HepG2 (cell line): ENCODE measurements around the gene HAGH. TPM values are rescaled to one million over a fixed set of nuclear protein-coding genes. Genes with fewer than 3 reads are reported as not detected.
A peak's percentile ranks its signal among the peaks of the same experiment; 100 is the strongest.

Experiments used
- ATAC-seq: fragments of 200-7000 bp; cut with Tn5 transposase; 3 replicates; pipeline ENCODE4 v1.9.1; 2020; ENCODE audit warnings: mild to moderate bottlenecking, moderate library complexity
- BruUV-seq: library from RNA; stranded (reverse); fragments of 400-500 nt; replicated peaks from 2 replicates; lab custom pipeline; 2021; lab: Mats Ljungman, UMichigan
- CTCF ChIA-PET: fragments of 300-600 bp; formaldehyde crosslinking; extraction: SDS; loops from one replicate; lab custom pipeline; 2021; ENCODE audit warnings: low total read pairs, inconsistent platforms, low intra/inter-chr PET ratio; lab: Yijun Ruan, JAX
- POLR2A ChIA-PET: fragments of 350-600 bp; sonication (Branson Sonifier 250); formaldehyde crosslinking; loops from one replicate; lab custom pipeline; 2020; ENCODE audit warnings: antibody characterized with exemption, inconsistent platforms; lab: Yijun Ruan, JAX
- DNase-seq: peaks from one replicate; pipeline ENCODE4 v3.0.0-alpha.2; 2015; ENCODE audit warnings: low spot score
- FAIRE-seq: peaks from 3 replicates; lab custom pipeline; 2011; peaks lifted over from hg19 to GRCh38; lab: Jason Lieb, UNC
- H2AFZ ChIP-seq: one replicate; pipeline ENCODE4 v1.6.1; 2011; ENCODE audit warnings: low read length, inconsistent platforms
- H3K27ac ChIP-seq: fragments of 300-600 bp; 3 replicates; pipeline ENCODE4 v1.8.0; 2011; ENCODE audit warnings: mixed run types, mild to moderate bottlenecking, mixed read lengths, low read length, inconsistent platforms; ENCODE audit not compliant: insufficient read depth; ENCODE audit errors: extremely low read length
- H3K27me3 ChIP-seq, 2 experiments: fragments of 200-600 bp in 1 of 2; 2 replicates in 1 of 2; 3 replicates in 1 of 2; pipeline versions ENCODE4 v1.6.0 to v1.8.0; 2011; ENCODE audit warnings: low read length in 2 of 2, mild to moderate bottlenecking in 2 of 2, moderate library complexity in 2 of 2, inconsistent platforms in 1 of 2; ENCODE audit not compliant: insufficient read depth in 2 of 2, control insufficient read depth in 1 of 2
- H3K36me3 ChIP-seq, 2 experiments: fragments of 200-600 bp in 1 of 2; replicated peaks in 1 of 2; 2 replicates in 1 of 2; 3 replicates in 1 of 2; pipeline versions ENCODE4 v1.5.1 to v1.8.0; 2011; ENCODE audit warnings: low read length in 2 of 2, inconsistent platforms in 1 of 2; ENCODE audit not compliant: insufficient read depth in 2 of 2, control insufficient read depth in 1 of 2
- H3K4me1 ChIP-seq: 2 replicates; pipeline ENCODE4 v1.5.1; 2012; ENCODE audit warnings: low read length, inconsistent platforms; ENCODE audit not compliant: insufficient read depth
- H3K4me2 ChIP-seq: 2 replicates; pipeline ENCODE4 v1.6.0; 2011; ENCODE audit warnings: low read depth, low read length, inconsistent platforms
- H3K4me3 ChIP-seq, 3 experiments: fragments of 200-600 bp in 1 of 3; sonication (generic), shearing (Covaris generic) in 1 of 3; replicated peaks in 1 of 3; 2 replicates each; pipeline ENCODE4 v1.5.1; 2011 to 2016; ENCODE audit warnings: low read length in 3 of 3, inconsistent platforms in 2 of 3, low read depth in 2 of 3, mild to moderate bottlenecking in 2 of 3, control low read depth in 1 of 3, mixed read lengths in 1 of 3; ENCODE audit not compliant: insufficient read depth in 1 of 3
- H3K79me2 ChIP-seq: one replicate; pipeline ENCODE4 v1.6.1; 2011; ENCODE audit warnings: low read length, inconsistent platforms; ENCODE audit not compliant: insufficient read depth
- H3K9ac ChIP-seq: 2 replicates; pipeline ENCODE4 v1.6.0; 2011; ENCODE audit warnings: mild to moderate bottlenecking, low read depth, low read length, inconsistent platforms; ENCODE audit not compliant: insufficient read depth
- H3K9me3 ChIP-seq: 2 replicates; pipeline ENCODE4 v1.5.1; 2012; ENCODE audit warnings: mild to moderate bottlenecking, low read length
- H4K20me1 ChIP-seq: 2 replicates; pipeline ENCODE4 v1.6.0; 2011; ENCODE audit warnings: inconsistent platforms, mild to moderate bottlenecking, low read length, moderate library complexity; ENCODE audit not compliant: insufficient read depth
- WGBS: methylation state at CpG from one replicate; pipeline ENCODE4 v1.1.6; 2017; ENCODE audit warnings: low lambda C conversion rate; 5-methylcytosine and 5-hydroxymethylcytosine counted together
- in situ Hi-C: cut with HindIII; loops from 2 replicates; pipeline ENCODE4 v1.10.0; 2017; ENCODE audit warnings: low pct_unique_long_range_greater_than_20kb; ENCODE audit not compliant: extremely low pct_ligation_motif_present
- intact Hi-C: fragments of 100-400 bp; cut with micrococcal nuclease; formaldehyde crosslinking; loops from one replicate; pipeline ENCODE4 v1.10.0; 2022; ENCODE audit not compliant: unreplicated experiment
- polyA plus RNA-seq, 8 experiments: library from polyadenylated mRNA; depleted of rRNA in 3 of 8; stranded (reverse) in 7 of 8; unstranded in 1 of 8; fragments of >200 nt; fragmentation: Illumina TruSeq in 4 of 8; extraction: Trizol in 4 of 8; gene quantifications; 2 replicates each; pipeline versions ENCODE4 v1.2.1 to v1.2.3, GENCODE V29; 2011 to 2016; ENCODE audit warnings: low read depth in 4 of 8, missing spikeins in 1 of 8, mixed read lengths in 1 of 8; ENCODE audit not compliant: insufficient read depth in 1 of 8
- total RNA-seq, 5 experiments: library from RNA; depleted of rRNA; stranded (reverse); fragments of >200 nt; fragmentation: Illumina TruSeq; extraction: Trizol; gene quantifications; 2 replicates each; pipeline ENCODE4 v1.2.3, GENCODE V29; 2016; ENCODE audit warnings: low read depth in 1 of 5
- TF ChIP-seq, protein P1 (sequence below): sonication (generic); formaldehyde crosslinking; IDR thresholded peaks from 2 replicates; pipeline ENCODE4 v1.5.0; 2020; ENCODE audit warnings: mild to moderate bottlenecking, missing genetic modification reagents
- TF ChIP-seq, protein P2 (sequence below): sonication (generic); formaldehyde crosslinking; IDR thresholded peaks from 2 replicates; pipeline ENCODE4 v1.8.1; 2023; ENCODE audit warnings: mild to moderate bottlenecking, missing genetic modification reagents

The HAGH gene
- total and polyA plus RNA-seq, 2 of the 13 experiments (the other 11 are each of a cell fraction or from before 2014, with no cell fraction given) = 70.4 to 95.4 TPM

- TF ChIP-seq, protein P1, sequence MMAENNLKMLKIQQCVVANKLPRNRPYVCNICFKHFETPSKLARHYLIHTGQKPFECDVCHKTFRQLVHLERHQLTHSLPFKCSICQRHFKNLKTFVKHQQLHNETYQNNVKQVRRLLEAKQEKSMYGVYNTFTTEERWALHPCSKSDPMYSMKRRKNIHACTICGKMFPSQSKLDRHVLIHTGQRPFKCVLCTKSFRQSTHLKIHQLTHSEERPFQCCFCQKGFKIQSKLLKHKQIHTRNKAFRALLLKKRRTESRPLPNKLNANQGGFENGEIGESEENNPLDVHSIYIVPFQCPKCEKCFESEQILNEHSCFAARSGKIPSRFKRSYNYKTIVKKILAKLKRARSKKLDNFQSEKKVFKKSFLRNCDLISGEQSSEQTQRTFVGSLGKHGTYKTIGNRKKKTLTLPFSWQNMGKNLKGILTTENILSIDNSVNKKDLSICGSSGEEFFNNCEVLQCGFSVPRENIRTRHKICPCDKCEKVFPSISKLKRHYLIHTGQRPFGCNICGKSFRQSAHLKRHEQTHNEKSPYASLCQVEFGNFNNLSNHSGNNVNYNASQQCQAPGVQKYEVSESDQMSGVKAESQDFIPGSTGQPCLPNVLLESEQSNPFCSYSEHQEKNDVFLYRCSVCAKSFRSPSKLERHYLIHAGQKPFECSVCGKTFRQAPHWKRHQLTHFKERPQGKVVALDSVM = peak; percentile 27; the same call in 1 of the 2 replicates
- TF ChIP-seq, protein P2, sequence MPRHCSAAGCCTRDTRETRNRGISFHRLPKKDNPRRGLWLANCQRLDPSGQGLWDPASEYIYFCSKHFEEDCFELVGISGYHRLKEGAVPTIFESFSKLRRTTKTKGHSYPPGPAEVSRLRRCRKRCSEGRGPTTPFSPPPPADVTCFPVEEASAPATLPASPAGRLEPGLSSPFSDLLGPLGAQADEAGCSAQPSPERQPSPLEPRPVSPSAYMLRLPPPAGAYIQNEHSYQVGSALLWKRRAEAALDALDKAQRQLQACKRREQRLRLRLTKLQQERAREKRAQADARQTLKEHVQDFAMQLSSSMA (CRISPR knock-in tag) = no peak
- ChIA-PET CTCF (no interaction called here), POLR2A (interaction anchor here (1.2 kb wide), 1 partner anchor 13 kb away, joined by 5 read pairs; the partner anchor contains the start of gene IGFALS)
- ATAC-seq (no peak), DNase-seq (no peak), FAIRE-seq (no peak)
- Histone ChIP-seq H3K9me3 (no peaks in the 10 kb centered on the region), H3K36me3 (peaks cover 4 to 10% of the 10 kb centered on the region in 2 experiments; a peak in 3 of 5 replicates), H3K4me3 (no peak overlapping the region), H3K27ac (no peak overlapping the region), H3K27me3 (peaks cover 0 to 2% of the 10 kb centered on the region in 2 experiments; a peak in 1 of 5 replicates), H3K4me2 (peak overlapping the region; percentile 83; the same call in 1 of the 2 replicates), H2AFZ (no peak overlapping the region), H3K79me2 (peaks cover 22% of the 10 kb centered on the region), H4K20me1 (peaks cover 4% of the 10 kb centered on the region; the same call in 1 of the 2 replicates), H3K4me1 (peaks cover 22% of the 10 kb centered on the region), H3K9ac (no peak overlapping the region)
- WGBS = 86% methylated on average over 6 of the region's 6 CpGs
- in situ Hi-C loops = loop anchor here (5.0 kb wide), 1 partner anchor 42 kb away; no protein-coding TSS in a partner anchor
- no TSS peak for BruUV-seq
- intact Hi-C loops = loop anchor here (5.0 kb wide), 1 partner anchor 47 kb away; the partner anchor contains the start of genes FAHD1 and HAGH
Observed at GRCh38 chr16:1780677-1781072, 46.0 kb downstream of the HAGH start.
